Measurements from ENCODE around the gene ZDHHC21.
A peak's percentile ranks its signal among the peaks of the same experiment; 100 is the strongest.

ZDHHC21 gene

GRCh38 chr9:14661421-14662059 lies 31.7 kb downstream of the ZDHHC21 start:
- H3K4me3 ChIP-seq (ENCODE audit: low read depth, low read length), result no peak overlapping the region
- H3K4me1 ChIP-seq, result no peaks in the 10 kb centered on the region
- no peaks in the 10 kb centered on the region for H3K9me3 ChIP-seq
- no peaks in the 10 kb centered on the region for H3K27me3 ChIP-seq
- no peak for DNase-seq
- no peaks in the 10 kb centered on the region for H3K36me3 ChIP-seq
- TF ChIP-seq CTCF (IDR thresholded peaks at IDR 0.05; ENCODE audit: low read depth, low read length), result peak; percentile 62

- no peaks in the 10 kb centered on the region for H3K27me3 ChIP-seq
- H3K9me3 ChIP-seq, result no peaks in the 10 kb centered on the region
- no peak for TF ChIP-seq CTCF (IDR thresholded peaks at IDR 0.05; ENCODE audit: low read depth, low read length)
- H3K36me3 ChIP-seq, result no peaks in the 10 kb centered on the region
- no peak overlapping the region for H3K4me3 ChIP-seq (ENCODE audit: low read depth, low read length)
- no peaks in the 10 kb centered on the region for H3K4me1 ChIP-seq
- no peak for DNase-seq
These were observed 32.5 kb downstream of the ZDHHC21 start for GRCh38 chr9:14660721-14661120.

GRCh38 chr9:14654932-14655331 lies 38.3 kb downstream of the ZDHHC21 start:
- Histone ChIP-seq H3K36me3 (no peaks in the 10 kb centered on the region), H3K27me3 (no peaks in the 10 kb centered on the region), H3K4me3 (ENCODE audit: low read depth, low read length) (no peak overlapping the region), H3K4me1 (no peaks in the 10 kb centered on the region), H3K9me3 (no peaks in the 10 kb centered on the region)
- no peak for TF ChIP-seq CTCF (IDR thresholded peaks at IDR 0.05; ENCODE audit: low read depth, low read length)
- DNase-seq, result no peak

- Histone ChIP-seq H3K36me3 (no peaks in the 10 kb centered on the region), H3K4me3 (ENCODE audit: low read depth, low read length) (no peak overlapping the region), H3K9me3 (no peaks in the 10 kb centered on the region), H3K27me3 (no peaks in the 10 kb centered on the region), H3K4me1 (no peaks in the 10 kb centered on the region)
- no peak for DNase-seq
- no peak for TF ChIP-seq CTCF (IDR thresholded peaks at IDR 0.05; ENCODE audit: low read depth, low read length)
These were observed 39.7 kb downstream of the ZDHHC21 start for GRCh38 chr9:14653511-14653910.

GRCh38 chr9:14652729-14653377 lies 40.4 kb downstream of the ZDHHC21 start:
- DNase-seq, result no peak

More at GRCh38 chr9:14652729-14653377, 40.4 kb downstream of the ZDHHC21 start:
- H3K4me1 ChIP-seq, result no peaks in the 10 kb centered on the region
- TF ChIP-seq CTCF (IDR thresholded peaks at IDR 0.05; ENCODE audit: low read depth, low read length), result peak; percentile 81
- H3K9me3 ChIP-seq, result no peaks in the 10 kb centered on the region
- no peaks in the 10 kb centered on the region for H3K27me3 ChIP-seq
- no peaks in the 10 kb centered on the region for H3K36me3 ChIP-seq
- no peak overlapping the region for H3K4me3 ChIP-seq (ENCODE audit: low read depth, low read length)
